Activated naive CD4-positive, alpha-beta T cell treated with Interleukin-2 at 50 U/mL for 16 hours (primary cell): Measurements from ENCODE around the gene C2orf76.
"Not testable (repeated sequence)": the region's sequence is repeated elsewhere in the genome, so short reads cannot be mapped to it uniquely, and the experiment has no call there.

Experiments
- DNase-seq: peaks from one replicate; pipeline ENCODE4 v3.0.0-alpha.2; 2020

C2orf76 gene

DNA sequence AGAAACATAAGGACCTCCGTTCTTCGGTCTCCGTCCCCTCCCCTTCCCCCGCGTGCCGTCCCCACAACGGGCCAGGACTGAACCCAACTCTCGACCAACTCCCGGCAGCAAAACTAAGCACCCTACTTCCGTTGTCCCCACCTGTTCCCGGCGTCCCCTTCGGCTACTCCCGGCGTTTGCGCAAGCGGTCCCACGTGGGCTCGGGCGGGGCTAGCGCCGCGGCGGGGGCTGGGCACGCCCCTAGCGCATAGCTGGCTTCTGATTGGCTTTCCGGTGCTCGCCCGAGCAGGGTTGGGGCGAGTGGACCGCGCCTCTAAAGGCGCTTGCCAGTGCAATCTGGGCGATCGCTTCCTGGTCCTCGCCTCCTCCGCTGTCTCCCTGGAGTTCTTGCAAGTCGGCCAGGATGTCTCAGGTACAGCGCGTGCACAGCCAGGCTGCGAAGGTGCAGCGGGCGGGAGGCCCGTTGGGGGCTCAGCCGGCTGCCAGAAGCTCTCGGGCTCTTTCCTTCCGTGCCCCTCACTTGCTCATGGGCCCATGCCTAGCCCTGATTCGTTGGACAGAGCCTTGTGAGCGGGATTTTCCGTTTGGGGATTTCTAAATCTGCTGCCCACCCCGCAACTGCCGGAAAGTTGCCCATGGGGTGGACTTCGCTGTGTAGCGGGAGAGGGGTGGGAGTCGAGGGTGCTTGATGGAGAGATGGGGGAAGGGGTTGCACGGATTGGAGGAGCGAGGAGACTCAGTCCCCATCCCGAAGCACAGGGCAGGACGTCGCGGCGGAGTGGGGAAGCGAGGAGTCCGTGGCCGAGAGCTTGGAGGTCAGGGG, at the start of gene C2orf76, which contains the start of gene DBI:
Gene C2orf76 (minus strand): TSS at position 186 of the 823 bp plus-strand sequence. CDS start 26,875 bp downstream, outside the sequence.
Gene DBI (plus strand): TSS at position 329 of the 823 bp plus-strand sequence. CDS start 75 bp downstream, at position 404.
- DNase-seq = peak; percentile 93

DNA sequence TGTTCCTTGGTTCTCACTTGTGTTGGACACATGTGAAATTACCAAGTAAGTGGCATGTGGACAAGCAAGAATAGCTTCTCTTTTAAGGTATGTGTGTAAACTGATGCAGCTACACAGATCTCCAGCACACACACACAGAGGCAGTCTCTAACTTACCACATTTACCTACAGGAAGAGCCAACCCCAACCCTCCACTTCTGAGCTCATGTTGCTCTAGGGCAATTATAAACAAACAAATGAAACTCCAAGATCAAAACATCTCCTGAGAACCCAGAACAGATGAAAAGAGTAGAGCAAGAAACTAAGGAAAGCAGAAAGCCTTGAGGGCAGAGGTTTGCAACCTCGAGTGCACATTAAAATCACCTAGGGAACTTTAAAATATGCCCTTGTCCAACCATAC, 49.0 kb upstream of the C2orf76 start:
- no peak for DNase-seq

DNA sequence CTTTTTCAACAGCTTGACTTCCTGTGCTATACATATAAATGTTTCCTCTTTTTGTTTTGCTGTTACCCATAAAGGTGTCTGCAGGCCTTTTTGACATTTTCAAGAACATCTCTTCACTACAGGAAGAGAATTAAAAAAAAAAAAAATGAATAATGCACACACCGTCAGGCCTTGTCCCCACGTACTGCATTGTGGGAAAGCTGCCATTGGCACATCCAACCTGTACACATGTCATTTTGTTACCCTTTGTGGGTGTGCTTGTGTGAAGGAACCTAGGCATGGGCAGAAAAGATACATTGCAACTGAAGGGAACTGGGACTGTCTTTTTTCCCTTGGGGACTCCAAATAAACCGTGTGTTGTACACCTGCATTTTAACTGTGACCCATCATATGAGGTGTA, 48.3 kb upstream of the C2orf76 start:
- no peak for DNase-seq

DNA sequence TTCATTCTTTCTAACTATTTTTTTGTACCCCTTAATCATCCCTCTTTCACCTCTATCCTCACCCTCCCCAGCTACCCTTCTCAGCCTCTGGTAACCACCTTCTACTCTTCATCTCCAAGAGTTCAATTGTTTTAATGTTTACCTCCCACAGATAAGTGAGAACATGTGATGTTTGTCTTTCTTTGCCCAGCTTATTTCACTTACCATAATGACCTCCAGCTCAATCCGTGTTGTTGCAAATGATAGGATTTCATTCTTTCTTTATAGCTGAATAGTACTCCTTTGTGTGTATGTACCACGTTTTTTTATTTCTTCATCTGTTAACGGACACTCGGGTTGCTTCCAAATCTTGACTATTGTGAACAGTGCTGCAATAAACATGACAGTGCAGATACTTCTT, 42.9 kb upstream of the C2orf76 start:
- no peak for DNase-seq

DNA sequence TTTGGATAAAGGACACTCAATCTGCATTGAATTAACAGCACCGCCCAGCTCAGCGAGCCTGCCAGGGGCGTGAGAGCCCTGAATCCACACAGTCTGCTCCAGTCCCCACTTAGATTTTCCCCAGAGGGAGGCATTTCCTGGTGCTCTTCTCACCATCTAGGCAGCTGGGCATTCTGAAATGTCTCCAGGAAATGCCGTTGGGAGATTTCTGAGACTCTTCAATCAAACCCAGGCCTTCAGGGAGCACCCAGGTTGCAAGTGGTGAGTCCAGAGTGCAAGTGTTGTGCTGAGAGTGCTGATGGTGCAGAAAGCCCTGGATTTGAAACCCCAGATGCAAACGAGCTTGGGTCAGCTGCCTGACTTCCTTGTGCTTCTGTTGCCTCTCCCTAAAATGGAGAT, 41.6 kb upstream of the C2orf76 start:
- no peak for DNase-seq

DNA sequence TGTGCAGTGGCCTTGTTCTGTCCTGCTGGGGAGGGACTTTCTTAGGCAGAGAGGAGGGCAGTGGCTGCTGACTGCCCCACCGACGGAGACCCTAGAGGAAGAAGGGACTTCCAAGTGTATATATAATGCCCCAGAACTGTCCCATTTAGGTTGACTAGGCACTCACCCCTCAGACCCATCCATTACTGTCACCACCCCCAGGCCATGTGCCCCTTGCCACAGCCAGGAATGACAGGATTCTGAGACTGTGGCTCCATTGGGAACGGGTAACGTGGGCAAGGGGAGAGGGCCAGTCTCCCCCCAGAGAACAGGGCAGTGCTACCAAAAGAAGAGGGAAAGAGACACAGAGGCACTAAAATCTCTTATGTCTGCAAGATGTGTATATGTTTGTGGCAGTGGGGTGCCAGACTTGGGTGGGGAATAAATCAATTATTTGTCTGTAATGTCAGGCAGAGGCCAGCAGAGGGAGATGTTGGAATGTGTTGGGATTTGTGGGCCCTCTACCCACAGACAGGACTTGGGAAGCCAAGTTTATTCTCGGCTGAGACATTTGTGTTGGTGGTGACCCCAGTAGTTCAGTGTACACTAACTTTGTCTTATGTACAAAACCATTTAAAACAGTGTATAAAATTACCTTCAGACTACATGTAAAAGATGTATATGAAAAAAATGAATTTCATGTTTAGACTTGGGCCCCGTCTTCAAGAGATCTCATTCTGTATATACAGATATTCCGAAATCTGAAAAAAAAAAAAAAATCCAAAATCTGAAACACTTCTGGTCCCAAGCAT, 41.0 kb upstream of the C2orf76 start:
- no peak for DNase-seq

DNA sequence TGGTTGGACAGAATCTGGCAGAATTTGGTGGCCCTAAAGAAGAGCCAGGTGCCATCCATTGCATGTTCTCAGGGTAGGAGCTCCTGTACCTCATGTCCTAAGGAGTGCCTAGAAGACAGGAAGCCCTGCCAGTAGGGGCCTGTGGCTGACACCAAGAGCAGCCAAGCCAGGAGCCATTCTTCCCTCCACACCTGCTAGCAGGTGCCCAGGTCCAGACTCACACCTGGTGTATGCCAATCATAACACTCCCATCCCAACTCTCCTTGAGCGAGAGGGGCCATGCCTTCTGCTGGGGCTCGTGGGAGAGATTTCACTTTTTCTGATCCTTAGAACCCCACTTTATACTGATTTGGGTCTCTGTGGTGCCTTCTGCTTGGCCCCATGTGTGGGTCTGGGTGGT, 38.5 kb upstream of the C2orf76 start:
- no peak for DNase-seq

DNA sequence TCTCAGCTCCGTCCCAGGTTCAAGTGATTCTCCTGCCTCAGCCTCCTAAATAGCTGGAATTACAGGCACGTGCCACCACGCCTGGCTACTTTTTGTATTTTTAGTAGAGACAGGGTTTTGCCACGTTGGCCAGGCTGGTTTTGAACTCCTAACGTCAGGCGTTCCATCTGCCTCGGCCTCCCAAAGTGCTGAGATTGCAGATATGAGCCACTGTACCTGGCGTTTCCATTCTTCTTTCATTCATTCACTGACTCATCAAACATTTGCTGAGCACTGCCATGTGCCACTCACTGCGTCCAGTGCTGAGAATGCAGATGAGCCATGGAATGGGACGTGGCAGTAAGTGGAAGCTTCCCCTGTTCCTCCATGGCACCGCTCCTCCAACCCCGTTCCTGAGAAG, 37.0 kb upstream of the C2orf76 start:
- not testable (repeated sequence) for DNase-seq

DNA sequence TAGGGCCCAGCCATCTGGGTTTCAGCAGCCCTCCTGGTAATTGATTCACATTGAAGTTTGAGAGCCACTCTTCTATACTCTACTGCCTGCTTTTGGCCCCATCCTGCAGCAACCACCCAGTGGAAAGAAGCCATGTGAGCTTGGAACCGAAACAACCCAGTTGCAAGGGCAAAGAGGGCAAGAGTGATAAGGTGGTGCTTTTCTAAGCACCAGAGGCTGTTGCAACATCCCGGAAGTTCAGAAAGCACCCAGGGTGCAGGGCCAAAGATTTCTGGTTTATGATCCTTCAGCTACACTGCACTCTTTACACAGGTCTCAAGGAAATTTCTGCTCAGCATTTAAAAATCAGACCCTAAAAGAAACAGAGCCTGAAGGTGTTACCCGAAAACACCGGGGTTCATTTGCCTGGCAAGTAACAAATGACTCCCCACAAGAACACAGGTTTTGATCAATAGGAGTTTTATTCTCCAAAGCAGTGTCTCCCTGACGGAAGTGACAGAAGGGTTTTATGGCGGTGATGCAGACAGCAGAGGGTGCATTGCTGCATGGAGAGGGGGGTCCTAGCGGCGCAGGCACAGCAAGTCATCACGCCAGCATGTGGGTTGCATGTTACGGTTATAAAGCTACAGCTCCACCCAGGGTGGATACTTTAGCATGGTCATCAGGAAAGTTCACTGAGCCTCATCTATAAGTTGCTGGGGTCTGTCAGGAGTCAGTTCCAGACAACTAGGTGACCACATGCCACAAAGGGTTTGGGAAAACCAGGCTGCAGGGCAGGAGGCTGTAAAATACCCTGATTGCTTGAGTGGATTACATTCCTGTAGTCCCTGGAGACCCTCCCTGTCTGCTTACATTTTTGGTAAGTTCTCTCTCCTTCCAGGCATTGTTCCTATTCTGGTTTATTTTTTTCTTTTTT, 36.3 kb upstream of the C2orf76 start:
- DNase-seq = no peak

DNA sequence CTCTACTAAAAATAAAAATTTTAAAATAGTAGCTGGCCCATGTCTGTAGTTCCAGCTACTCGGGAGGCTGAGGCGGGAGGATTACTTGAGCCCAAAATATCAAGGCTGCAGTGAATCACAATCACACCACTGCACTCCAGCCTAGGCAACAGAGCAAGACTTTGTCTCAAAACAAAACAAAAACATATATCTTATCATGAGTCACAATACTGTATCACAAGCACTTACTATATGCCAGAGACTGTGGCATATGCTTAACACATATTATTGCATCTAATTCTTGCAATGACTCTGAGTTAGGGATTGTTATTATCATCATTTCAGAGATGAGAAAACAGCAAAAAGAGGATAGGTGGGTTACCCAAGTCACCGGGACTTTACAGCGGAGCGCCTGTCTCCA, 35.5 kb upstream of the C2orf76 start:
- no peak for DNase-seq

DNA sequence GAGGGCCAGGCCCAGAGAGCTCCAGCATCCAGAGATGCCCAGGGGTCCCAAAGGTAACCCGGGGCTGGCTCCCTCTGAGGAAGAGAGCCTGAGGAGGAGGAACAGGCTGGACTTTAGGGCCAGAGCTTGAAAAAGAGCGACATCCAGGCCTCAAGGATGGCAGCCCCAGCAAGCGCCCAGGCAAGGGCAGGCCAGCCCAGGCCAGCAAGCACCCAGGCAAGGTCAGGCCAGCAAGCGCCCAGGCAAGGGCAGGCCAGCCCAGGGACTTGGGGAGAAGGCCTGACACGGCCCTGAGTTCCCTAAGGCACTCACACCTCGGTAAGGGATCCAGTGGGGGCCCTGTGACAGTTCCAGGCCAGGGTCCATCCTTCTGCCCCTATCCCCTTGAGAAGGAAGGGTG, 30.6 kb upstream of the C2orf76 start:
- no peak for DNase-seq

DNA sequence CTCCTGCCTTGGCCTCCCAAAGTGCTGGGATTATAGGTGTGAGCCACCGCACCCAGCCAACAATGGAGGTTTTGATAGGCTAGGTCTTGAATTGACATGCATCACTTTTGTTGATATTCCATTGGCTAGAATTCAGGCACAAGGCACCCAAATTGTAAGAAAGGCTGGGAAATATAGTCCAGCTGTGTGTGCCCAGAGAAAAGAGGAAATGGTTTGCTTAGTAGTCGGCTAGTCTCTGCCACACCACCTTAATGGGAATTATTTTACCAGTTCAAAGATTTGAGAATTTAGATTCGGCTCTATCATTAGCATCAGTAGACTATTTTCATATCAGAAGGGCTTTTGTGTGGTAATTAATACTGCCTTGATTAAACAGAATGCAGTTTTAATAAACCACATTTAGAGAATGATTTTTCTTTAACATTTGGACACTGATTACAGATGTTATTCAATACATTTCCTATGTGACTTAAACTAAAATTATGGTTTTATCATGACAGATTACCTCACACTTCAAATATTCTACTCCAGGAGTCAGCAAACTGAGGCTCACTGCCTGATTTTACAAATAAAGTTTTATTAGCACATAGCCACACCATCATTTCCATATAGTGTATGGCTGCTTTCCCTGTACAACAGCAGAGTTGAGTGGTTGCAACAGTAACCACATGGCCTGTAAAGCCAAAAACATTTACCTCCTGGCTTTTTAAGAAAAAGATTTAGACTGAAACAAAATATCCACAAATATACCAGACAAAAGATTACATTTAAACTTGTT, 27.5 kb upstream of the C2orf76 start:
- DNase-seq = no peak

DNA sequence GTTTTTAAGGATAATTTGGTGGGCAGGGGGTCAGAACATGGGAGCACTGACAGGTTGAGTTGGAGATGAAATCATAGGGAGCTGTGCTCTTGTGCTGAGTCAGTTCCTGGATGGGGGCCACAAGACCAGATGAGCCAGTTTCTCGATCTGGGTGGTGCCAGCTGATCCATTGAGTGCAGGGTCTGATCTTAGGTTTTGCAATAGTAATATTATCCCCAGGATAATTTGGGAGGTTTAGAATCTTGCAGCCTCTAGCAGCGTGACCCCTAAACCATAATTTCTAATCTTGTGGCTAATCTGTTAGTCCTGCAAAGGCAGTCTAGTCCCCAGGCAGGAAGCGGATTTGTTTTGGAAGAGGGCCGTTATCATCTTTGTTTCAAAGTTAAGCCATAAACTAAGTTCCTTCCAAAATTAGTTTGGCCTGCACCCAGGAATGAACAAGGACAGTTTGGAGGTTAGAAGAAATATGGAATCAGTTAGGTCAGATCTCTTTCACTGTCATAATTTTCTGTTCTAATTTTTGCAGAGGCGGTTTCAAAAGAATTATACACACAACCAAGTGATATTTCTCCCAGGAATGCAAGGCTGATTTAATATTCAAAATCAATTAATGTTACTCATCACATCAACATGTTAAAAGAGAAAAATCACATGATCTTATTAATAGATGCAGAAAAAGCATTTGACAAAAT, 23.1 kb upstream of the C2orf76 start:
- DNase-seq = no peak

DNA sequence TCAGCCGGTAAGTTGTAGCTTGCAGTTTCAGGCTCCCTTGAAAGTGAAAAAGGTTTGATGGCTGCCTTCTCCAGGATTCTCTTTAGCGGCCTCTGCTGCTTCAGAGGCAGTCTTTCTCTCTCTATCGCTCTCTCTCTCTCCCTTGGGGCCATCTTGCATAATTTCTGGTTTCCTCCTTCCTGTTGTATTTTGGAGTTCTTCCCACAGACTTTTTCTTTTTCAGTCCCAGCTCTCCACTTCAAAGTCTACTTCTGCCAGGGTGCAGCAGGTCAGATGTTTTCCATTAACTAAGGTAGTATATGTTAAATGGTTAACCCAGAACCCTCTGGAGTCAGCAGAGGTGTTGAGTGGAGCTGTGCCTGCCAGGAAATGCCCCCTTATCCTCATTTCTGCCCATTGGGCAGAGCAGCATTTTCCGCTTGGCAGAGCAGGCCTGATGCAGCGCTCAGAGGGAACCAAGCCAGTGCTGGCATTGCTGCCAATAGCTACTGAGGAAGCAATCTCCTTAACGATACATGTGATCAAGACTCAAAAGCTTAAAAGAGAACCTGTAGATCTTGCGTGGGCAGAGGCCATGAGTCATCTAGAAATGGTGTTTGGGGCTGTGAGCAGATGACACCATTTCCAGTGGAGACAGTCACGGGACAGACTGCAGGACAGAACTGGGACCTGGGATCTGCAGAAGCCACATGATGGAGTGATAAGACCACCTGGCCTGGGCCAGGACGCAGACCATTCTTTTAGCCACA, 20.9 kb upstream of the C2orf76 start:
- peak; percentile 44 for DNase-seq

DNA sequence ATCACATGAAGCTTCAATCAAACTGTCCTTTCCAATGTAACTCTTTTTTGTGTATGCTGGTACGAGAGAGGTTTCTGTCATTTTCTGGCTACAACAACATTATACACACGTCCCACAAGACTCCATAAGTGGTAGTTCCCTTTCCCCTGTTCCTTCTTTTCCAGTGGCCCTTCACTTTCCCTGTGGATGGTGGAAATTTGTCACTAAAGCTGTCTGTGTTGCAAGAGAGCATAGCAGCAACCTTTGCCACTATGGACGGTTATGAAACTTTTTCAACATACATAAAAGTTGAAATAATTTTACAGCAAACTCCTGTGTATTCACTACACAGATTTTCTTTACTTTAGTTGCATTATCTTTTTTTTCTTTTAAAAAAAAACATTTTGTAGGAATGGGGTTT, 18.8 kb upstream of the C2orf76 start:
- DNase-seq = no peak

DNA sequence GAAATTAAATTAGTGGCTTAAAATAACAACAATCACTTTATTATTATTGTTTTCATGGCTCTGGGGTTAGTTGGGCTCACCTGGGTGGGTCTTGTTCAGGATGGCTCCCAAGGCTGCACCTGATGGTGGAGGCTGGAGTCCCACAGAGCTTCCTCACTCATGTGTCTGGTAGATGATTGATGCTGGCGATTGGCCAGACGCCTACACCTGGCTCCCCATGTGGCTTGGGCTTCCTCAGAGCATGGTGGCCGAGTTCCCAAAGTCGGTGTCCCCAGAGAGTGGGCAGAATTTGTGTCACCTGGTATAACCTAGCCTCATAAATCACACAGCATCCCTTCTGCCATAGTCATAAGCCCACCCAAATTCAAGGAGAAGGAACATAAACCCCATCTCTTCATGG, 18.3 kb upstream of the C2orf76 start:
- DNase-seq = no peak

DNA sequence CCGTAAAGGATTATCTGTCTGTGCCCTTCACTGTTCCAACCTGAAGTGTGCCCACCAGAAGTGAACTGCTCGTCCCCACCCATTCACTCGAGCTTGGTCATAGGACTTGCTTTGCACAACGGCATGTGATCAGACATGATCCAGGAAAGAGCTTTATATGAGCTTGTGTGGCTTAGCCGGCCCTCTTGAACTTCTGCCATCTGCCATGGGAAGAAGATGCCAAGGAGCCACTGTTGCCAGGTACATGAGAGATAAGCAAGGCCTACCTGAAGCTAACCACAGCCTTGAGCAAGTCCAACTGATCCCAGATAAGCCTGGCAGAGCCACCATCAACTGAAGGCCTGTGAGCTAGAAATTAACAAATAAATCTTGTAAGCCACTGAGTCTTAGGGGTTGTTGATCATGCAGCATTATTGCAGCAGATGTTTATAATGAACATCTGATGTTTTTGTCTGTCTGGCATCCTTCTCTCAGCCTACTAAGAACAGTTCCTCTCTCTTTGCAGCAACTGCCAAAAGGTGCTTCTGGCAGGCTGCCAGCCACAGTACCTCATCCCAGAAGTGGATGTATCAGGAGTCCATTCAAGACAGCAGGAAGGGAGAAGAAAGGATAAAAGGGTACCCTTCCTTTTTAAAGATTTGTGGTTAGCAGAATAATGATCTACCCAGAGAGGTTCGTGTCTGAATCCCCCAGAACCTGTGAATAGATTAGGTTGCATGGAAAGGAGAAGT, 16.9 kb upstream of the C2orf76 start:
- DNase-seq = no peak

DNA sequence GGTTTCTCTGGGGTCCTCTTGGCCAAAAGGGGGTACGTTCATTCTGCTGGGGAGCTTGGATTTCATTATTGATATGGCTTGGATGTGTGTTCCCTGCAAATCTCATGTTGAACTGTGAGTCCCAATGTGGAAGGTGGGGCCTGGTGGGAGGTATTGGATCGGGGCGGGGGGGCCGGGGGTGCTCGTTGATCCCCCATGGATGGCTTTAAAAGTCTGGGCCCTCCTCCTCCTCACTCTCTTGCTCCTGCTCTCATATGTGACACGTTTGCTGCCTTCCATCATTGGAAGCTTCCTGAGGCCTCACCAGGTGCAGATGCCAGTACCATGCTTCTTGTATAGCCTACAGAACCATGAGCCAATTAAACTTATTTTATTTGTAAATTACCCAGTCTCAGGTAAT, 11.9 kb upstream of the C2orf76 start:
- DNase-seq = no peak

DNA sequence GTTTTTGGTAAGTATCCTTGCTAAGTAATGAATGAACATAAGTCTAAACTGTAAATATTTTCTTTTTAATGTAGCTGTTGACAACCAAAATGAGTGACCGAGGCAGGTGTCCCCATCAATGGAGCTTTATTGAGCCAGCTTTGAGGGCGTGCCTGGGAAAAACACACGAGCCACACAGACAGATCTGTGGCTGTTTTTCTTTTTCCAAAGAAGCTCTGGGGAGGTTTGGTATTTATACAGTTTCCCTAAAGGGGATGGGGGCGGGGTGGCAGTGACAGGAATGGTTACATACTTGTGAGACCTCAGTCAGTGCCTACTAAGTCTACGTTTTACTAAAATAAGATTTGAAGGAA, 11.3 kb upstream of the C2orf76 start:
- no peak for DNase-seq

DNA sequence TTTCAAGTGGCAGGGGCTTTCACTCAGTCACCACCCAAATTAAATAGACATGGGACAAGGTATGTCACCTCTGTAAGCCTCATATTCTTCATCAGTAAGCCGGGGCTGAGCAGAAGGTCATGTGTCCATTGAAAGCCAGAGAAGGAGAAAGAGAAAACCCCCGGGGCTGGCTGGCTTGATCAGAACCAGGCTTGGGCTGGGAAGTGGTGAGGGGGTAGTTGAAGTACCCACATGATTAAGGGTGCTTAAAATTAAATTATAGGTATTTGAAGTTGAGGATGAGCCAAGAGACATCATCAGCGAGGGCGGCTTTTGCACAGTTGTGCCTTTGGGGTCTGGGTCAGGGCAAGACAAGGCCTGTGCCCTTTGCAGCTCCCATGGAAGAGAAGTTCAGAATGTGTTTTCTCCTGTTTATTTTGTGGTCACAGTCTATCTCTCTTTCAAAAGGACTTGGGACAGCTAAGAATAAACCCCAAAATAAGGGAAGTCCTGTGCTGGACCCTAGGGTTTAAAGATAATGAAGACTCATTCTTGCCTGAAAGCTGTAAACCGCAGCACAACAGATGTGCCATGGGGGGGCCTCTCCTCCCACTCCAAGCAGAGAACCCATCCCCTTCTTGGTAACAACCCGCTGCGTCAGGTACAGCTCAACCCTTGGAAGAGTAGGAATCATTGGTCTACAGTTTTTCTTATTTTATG, 10.8 kb upstream of the C2orf76 start:
- DNase-seq = no peak
